NCI-H460 (cell line): ENCODE measurements around the gene SLC4A4. TPM values are rescaled to one million over a fixed set of nuclear protein-coding genes. Genes with fewer than 3 reads are reported as not detected.

Experiments used
- DNase-seq: peaks from one replicate; pipeline ENCODE4 v3.0.0-alpha.2; 2016; ENCODE audit warnings: low read depth; ENCODE audit errors: extremely low read depth
- total RNA-seq: library from RNA; depleted of rRNA; stranded (reverse); fragments of >200 nt; shearing (Covaris generic); gene quantifications from 2 replicates; pipeline ENCODE4 v1.2.3, GENCODE V29; 2014

Gene SLC4A4
- total RNA-seq, 1 experiment from 2014 or later = 0.10 TPM

- DNase-seq = no peak
Measured at GRCh38 chr4:71586087-71586763, 247.4 kb downstream of the SLC4A4 start.

DNA sequence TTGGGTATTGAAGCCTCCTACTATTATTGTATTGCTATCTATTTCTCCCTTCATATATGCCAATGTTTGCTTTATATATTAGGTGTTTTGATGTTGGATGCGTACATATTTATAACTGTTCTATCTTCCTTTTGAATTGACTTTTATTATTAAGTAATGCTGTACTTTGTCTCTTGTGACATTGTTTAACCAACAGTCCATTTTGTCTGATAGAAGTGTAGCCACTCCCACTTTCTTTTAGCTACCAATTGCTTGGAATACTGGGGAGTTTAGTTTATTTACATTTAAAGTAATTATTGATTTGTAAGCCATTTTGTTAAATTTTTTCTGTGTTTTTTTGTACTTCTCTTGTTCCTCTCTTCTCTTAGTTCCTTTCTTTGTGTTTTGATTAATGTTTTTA lies 249.2 kb downstream of the SLC4A4 start:
- DNase-seq = no peak

DNA sequence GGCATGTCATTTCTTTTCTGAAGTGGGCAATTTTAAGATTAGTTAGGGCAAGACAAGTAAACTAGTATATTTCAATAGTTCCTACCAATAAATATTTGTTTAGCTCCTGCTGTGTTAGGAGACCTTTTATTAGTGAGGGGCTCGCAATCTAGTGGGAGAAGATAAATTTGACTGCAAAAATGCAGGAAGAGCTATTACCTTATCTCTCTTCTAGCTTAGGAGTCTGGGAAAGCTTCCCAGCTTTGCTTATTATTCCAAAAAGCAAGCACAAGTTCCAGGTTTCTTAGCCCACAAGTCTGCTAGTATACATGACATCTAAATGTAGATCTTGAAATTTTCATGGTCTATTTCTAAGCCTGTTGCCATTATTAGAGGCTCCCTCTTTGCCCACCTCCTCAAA lies 254.0 kb downstream of the SLC4A4 start:
- no peak for DNase-seq

GRCh38 chr4:71593311-71593710 lies 254.5 kb downstream of the SLC4A4 start:
- no peak for DNase-seq

GRCh38 chr4:71595576-71596108 lies 256.8 kb downstream of the SLC4A4 start:
- DNase-seq = no peak

- no peak for DNase-seq
Measured at GRCh38 chr4:71599578-71599977, 260.8 kb downstream of the SLC4A4 start.

DNA sequence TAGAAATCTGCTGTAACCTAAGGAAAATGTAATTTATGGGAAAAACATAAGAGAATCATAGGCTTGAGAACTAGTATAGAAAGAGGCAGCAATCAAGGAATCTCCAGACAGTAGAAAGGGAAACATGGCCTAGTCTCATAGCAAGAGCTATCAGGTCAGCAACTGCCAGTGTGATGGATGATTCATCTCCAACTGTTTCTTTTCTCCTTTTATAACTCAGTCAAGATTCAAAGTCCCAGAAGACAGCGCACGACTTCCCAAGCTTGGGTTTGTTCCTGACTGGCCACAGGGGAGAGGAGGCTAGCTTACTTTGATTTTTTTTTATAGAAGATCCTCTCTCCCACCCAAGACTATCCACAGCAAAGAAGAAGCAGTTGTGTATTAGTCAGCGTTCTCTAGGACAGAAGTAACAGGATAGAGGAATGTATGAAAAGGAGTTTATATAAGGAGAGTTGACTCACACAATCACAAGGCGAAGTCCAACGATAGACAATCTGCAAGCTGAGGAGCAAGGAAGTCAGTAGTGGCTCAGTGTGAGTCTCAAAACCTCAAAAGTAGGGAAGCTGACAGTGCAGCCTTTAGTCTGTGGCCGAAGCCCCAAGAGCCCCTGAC lies 263.6 kb downstream of the SLC4A4 start:
- no peak for DNase-seq

DNA sequence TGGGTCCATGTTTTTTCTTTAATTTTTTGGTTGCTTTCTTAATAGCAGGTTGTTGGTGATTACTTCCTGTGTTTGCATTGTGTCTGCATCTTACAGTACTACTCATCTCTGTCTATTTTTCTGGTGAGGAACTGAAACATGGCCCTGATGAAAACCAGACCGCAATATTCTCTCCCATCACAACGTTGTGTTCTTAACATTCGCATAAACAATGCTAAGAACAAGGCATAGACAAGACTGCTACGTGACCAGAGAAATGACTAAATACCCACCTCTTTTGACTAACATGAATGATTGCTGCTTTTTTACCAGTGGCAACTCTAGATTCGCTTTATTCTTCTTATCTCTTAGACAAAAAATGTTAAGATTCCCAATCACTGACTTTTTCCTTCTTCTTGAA lies 266.0 kb downstream of the SLC4A4 start:
- DNase-seq = no peak

DNA sequence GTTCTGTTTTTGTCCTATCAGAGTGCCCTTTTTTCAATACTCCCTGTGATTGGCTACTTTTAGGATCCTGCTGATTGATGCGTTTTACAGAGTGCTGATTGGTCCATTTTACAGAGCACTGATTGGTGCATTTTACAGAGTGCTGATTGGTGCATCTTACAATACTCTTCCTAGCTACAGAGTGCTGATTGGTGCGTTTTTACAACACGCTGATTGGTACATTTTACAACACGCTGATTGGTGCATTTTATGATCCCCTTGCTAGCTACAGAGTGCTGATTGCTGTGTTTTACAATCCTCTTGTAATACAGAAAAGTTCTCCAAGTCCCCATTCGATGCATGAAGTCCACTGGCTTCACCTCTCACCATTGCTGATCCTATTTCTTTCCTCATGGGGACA lies 268.3 kb downstream of the SLC4A4 start:
- DNase-seq = no peak

DNA sequence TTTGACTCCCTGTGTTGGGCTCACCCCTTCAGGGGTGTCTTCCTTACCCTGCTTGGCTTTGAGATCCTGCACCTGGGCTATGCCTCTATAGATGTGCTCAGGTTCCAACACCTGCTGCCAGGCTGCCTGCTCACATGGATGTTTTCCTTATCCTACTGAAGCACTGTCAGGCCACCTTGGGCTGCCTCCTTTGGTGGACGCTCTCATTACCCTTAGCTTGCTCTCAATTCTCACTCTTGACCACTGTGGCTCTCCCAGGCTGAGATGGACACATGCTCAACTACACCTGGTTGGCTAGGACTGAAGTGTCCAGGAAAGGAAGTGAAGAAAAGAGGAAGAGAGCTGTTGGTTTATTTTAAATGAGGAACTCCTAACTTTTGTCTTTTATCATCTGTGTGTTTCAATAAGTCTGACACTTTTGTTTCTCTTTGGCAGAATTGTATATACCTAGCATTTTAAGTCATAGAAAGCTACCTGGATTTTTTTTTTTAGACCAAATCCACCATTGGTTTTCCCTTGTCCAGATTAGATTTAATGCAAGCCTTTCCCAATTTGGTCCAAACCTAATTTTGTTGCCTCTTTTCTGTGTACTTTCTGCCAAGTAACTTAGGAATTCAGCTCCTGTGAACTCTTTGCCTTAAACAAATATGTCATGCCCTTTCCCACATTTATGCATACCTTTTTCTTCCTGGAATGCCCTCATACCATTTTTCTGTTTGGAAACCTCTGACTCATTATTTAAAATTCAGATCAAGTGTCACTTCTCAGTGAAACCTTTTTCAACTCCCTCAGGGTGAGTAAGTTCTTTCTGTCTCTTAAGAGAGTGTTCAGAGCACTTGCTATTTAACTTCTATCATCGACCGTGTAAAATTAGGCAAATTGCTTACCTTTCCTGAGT lies 269.2 kb downstream of the SLC4A4 start:
- no peak for DNase-seq

DNA sequence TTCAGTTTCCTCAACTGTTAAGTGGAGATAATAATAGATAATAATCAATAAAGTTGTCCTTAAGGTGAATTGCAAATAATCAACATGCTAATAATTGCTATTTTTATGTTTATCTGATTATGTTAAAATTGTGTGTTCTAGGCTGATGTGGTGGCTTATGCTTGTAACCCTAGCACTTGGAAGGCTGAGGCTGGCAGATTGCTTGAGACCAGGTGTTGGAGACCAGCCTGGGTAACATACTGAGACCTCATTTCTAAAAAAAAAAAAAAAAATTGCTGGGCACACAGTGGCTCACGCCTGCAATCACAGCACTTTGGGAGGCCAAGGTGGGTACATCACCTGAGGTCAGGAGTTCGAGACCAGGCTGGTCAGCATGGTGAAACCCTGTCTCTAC lies 269.9 kb downstream of the SLC4A4 start:
- DNase-seq = no peak

DNA sequence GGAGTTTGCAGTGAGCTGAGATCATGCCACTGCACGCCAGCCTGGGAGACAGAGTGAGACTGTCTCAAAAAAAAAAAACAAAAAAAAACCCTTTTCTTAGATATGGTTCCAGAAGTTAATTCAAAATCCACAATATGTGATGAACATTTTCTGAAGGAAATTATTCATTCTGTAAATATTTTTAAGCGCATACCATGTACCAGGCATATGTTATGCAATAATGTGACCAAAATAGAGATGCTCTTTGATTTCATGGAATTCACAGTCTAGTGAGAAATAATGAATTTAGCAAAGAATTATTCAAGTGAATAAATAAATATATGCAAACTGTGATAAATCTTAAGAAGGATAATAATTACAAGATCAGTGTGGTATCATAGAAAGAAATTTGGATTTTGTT lies 270.3 kb downstream of the SLC4A4 start:
- no peak for DNase-seq

GRCh38 chr4:71609651-71610050 lies 270.8 kb downstream of the SLC4A4 start:
- DNase-seq = no peak

DNA sequence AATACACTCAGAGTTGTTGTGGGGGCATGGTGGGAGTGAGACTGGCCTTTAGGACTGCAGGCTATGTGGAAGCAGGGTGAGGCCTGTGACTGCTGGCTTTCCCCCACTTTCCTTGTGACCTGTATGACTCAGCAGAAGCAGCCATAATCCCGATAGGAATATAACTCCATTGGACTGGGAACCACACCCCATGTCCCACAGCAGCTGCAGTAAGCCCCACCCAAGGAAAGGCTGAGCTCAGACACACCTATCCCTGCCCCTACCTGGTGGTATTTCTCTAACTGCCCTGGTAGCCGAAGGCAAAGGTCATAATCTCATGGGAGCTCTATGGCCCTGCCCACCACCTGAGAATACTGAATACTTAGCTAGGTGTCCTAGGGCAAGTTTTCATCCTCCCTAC lies 275.8 kb downstream of the SLC4A4 start:
- DNase-seq = no peak

DNA sequence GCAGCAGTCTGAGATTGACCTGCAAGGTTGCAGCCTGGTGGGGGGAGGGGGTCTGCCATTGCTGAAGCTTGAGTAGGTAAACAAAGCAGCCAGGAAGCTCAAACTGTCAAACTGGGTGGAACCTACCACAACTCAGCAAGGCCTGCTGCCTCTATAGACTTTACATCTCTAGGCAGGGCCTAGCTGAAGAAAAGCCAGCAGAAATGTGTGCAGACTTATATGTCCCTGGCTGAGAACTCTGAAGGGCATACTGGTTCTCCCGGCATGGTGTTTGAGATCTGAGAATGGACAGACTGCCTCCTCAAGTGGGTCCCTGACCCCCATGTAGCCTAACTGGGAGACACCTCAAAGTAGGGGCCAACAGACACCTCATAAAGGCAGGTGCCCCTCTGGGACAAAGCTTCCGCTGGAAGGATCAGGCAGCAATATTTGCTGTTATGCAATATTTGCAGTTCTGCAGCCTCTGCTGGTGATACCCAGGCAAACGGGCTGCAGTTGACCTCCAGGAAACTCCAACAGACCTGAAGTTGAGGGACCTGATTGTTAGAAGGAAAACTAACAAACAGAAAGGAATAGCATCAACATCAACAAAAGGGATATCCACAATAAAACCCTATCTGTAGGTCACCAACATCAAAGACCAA lies 277.5 kb downstream of the SLC4A4 start:
- no peak for DNase-seq
